Measurements from ENCODE around the gene RBM45. TPM values are rescaled to one million over a fixed set of nuclear protein-coding genes. Genes with fewer than 3 reads are reported as not detected.

The RBM45 gene
- total and polyA plus RNA-seq, 2 experiments from 2014 or later, result 4.3 to 12.7 TPM

DNA sequence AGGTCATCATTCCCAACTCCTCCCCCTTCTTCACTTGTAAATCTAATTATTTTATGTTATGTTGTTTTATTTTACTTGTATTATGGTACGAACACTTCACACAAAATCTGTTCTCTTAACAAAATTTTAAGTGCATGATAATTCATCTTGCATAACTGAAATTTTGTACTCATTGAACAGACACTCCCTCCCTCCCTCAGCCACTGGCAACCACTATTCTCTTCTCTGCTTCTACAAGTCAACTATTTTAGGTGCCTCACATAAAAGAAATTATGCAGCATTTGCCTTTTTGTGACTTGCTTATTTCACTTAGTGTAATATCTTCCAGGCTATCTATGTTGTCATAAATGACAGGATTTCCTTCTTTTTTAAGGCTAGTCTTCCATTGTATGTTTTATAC is 51.7 kb downstream of the RBM45 start:
- H3K79me2 ChIP-seq, result no peaks in the 10 kb centered on the region
- 0% methylated on average over 1 of the region's 1 CpG for WGBS (ENCODE audit: low lambda C conversion rate, missing lambda C conversion rate)
- no peak overlapping the region for H2AFZ ChIP-seq
- H3K9me2 ChIP-seq (replicated peaks; ENCODE audit: insufficient read depth), result no peaks in the 10 kb centered on the region
- no peaks in the 10 kb centered on the region for H3K9me3 ChIP-seq (ENCODE audit: low read depth)
- H3K4me2 ChIP-seq, result no peak overlapping the region
- TF ChIP-seq EZH2phosphoT487 (IDR thresholded peaks at IDR 0.05; ENCODE audit: low read depth, severe bottlenecking, unreplicated experiment), result no peak
- no peak for TF ChIP-seq EZH2 (IDR thresholded peaks at IDR 0.05; ENCODE audit: borderline replicate concordance)
- TF ChIP-seq CTCF (IDR thresholded peaks at IDR 0.05; ENCODE audit: poor library complexity), result no peak
- no peak overlapping the region for H3K4me3 ChIP-seq
- H4K20me1 ChIP-seq (ENCODE audit: insufficient read depth, poor library complexity, severe bottlenecking), result no peaks in the 10 kb centered on the region
- H3K36me3 ChIP-seq (replicated peaks; ENCODE audit: insufficient read depth, low read depth), result no peaks in the 10 kb centered on the region
- no peak overlapping the region for H3K27ac ChIP-seq
- no peaks in the 10 kb centered on the region for H3K27me3 ChIP-seq
- no peak for DNase-seq (ENCODE audit: low spot score)
- H3K4me1 ChIP-seq (ENCODE audit: insufficient read depth), result no peaks in the 10 kb centered on the region

DNA sequence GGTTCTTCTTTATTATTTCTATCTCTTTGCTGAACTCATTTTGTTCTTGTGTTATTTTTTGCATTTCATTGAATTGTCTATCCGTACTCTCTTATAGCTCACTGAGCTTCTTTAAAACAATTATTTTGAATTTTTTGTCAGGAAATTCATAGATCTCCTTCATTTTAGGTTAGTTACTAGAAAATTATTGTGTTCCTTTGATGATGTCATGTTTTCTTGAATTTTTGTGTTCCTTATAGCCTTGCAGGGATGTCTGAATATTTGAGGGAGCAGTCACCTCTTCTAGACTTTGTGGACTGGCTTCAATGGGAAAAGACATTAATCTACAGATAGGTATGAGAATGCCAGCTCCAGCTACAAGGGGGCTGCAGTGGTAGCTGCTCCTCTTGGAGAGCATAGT is 61.4 kb downstream of the RBM45 start:
- TF ChIP-seq EZH2 (IDR thresholded peaks at IDR 0.05; ENCODE audit: borderline replicate concordance) (no peak), EZH2phosphoT487 (IDR thresholded peaks at IDR 0.05; ENCODE audit: low read depth, severe bottlenecking, unreplicated experiment) (no peak), CTCF (IDR thresholded peaks at IDR 0.05; ENCODE audit: poor library complexity) (no peak)
- no peaks in the 10 kb centered on the region for H3K9me3 ChIP-seq (ENCODE audit: low read depth)
- DNase-seq (ENCODE audit: low spot score), result no peak
- no peak overlapping the region for H3K27ac ChIP-seq
- WGBS (ENCODE audit: low lambda C conversion rate, missing lambda C conversion rate), result 100% methylated on average over 1 of the region's 1 CpG
- H3K79me2 ChIP-seq, result no peaks in the 10 kb centered on the region
- H3K27me3 ChIP-seq, result no peaks in the 10 kb centered on the region
- H3K9me2 ChIP-seq (replicated peaks; ENCODE audit: insufficient read depth), result no peaks in the 10 kb centered on the region
- no peak overlapping the region for H3K4me3 ChIP-seq
- no peak overlapping the region for H3K4me2 ChIP-seq
- no peaks in the 10 kb centered on the region for H4K20me1 ChIP-seq (ENCODE audit: insufficient read depth, poor library complexity, severe bottlenecking)
- H2AFZ ChIP-seq, result no peak overlapping the region
- H3K4me1 ChIP-seq (ENCODE audit: insufficient read depth), result no peaks in the 10 kb centered on the region
- H3K36me3 ChIP-seq (replicated peaks; ENCODE audit: insufficient read depth, low read depth), result no peaks in the 10 kb centered on the region

- H3K27me3 ChIP-seq, result no peaks in the 10 kb centered on the region
- no peak overlapping the region for H2AFZ ChIP-seq
Measured at GRCh38 chr2:178177066-178177679, 64.9 kb downstream of the RBM45 start.

More at GRCh38 chr2:178177066-178177679, 64.9 kb downstream of the RBM45 start:
- no peaks in the 10 kb centered on the region for H3K79me2 ChIP-seq
- TF ChIP-seq EZH2 (IDR thresholded peaks at IDR 0.05; ENCODE audit: borderline replicate concordance) (no peak), CTCF (IDR thresholded peaks at IDR 0.05; ENCODE audit: poor library complexity) (no peak), EZH2phosphoT487 (IDR thresholded peaks at IDR 0.05; ENCODE audit: low read depth, severe bottlenecking, unreplicated experiment) (no peak)
- H4K20me1 ChIP-seq (ENCODE audit: insufficient read depth, poor library complexity, severe bottlenecking), result no peaks in the 10 kb centered on the region
- H3K9me2 ChIP-seq (replicated peaks; ENCODE audit: insufficient read depth), result no peaks in the 10 kb centered on the region
- H3K36me3 ChIP-seq (replicated peaks; ENCODE audit: insufficient read depth, low read depth), result no peaks in the 10 kb centered on the region
- no peak overlapping the region for H3K4me3 ChIP-seq
- no peak overlapping the region for H3K27ac ChIP-seq
- H3K9me3 ChIP-seq (ENCODE audit: low read depth), result no peaks in the 10 kb centered on the region
- no peaks in the 10 kb centered on the region for H3K4me1 ChIP-seq (ENCODE audit: insufficient read depth)
- no peak for DNase-seq (ENCODE audit: low spot score)
- no peak overlapping the region for H3K4me2 ChIP-seq
- 95% methylated on average over 1 of the region's 1 CpG for WGBS (ENCODE audit: low lambda C conversion rate, missing lambda C conversion rate)

Small RNA genes lying within 50 kb of the gene (small RNA-seq; reads per million reads assigned to genes)
- not detected for gene AC011998.1
- 0.09 reads per million for gene RNU5E-9P

Other genes starting within 250 kb of the RBM45 start
- gene PDE11A, start 39.7 kb upstream of the RBM45 start, total RNA-seq, result 1.9 and 2.2 TPM in 2 replicates
- gene PDE11A, start 39.7 kb upstream of the RBM45 start, polyA plus RNA-seq, result 0.39 and 0.71 TPM in 2 replicates
- 3.0 and 3.9 TPM in 2 replicates for gene OSBPL6, start 82.1 kb downstream of the RBM45 start, total RNA-seq
- 2.5 and 2.6 TPM in 2 replicates for gene OSBPL6, start 82.1 kb downstream of the RBM45 start, polyA plus RNA-seq

Measured in hepatocyte (in vitro differentiated cells).